Astrocyte (in vitro differentiated cells and primary cell): ENCODE measurements around the gene RNF44.

Source experiments
- EZH2 ChIP-seq: IDR thresholded peaks from 2 replicates; pipeline ENCODE4 v1.6.1; 2012; ENCODE audit warnings: mild to moderate bottlenecking, low read length, inconsistent platforms; ENCODE audit not compliant: insufficient read depth
- TF ChIP-seq, protein P1 (sequence below): IDR thresholded peaks from 2 replicates; pipeline ENCODE4 v1.5.1; 2011; ENCODE audit warnings: low read depth, mild to moderate bottlenecking, inconsistent platforms, low read length, moderate library complexity; ENCODE audit not compliant: insufficient read depth

DNA sequence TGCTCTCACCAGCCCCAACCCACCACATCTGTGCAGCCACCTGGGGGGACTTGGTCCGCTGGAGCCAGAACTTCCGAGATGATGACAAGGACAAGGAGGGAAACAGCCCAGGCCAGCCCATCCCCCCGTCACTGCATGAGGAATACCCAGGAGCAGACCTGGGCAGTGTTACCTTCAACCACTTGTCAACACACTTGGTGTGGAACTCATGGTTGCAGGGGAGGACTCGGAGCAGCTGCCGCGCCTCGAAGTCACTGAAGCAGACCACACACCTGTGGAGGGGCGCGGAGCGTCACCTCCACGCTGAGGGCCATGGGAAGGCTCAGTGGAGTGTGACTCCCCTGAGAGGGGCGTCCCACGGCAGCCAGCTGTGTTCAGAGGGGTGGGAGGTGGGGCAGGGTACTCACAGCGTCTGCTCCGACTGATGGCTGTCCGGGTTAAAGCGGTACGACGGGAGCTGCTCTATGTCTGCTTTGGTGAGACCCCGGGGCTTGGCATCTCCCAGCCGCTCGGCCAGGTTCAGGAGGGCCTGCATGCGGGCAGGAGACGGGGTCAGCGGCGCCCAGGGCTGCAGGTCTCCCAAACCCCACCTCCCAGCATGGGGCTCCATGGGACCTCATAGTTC is 8.0 kb downstream of the RNF44 start:
- TF ChIP-seq, protein P1, sequence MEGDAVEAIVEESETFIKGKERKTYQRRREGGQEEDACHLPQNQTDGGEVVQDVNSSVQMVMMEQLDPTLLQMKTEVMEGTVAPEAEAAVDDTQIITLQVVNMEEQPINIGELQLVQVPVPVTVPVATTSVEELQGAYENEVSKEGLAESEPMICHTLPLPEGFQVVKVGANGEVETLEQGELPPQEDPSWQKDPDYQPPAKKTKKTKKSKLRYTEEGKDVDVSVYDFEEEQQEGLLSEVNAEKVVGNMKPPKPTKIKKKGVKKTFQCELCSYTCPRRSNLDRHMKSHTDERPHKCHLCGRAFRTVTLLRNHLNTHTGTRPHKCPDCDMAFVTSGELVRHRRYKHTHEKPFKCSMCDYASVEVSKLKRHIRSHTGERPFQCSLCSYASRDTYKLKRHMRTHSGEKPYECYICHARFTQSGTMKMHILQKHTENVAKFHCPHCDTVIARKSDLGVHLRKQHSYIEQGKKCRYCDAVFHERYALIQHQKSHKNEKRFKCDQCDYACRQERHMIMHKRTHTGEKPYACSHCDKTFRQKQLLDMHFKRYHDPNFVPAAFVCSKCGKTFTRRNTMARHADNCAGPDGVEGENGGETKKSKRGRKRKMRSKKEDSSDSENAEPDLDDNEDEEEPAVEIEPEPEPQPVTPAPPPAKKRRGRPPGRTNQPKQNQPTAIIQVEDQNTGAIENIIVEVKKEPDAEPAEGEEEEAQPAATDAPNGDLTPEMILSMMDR = no peak
- no peak for TF ChIP-seq EZH2
